PC-9 (cell line): ENCODE data around the gene CASQ2. TPM values are rescaled to one million over a fixed set of nuclear protein-coding genes. Genes with fewer than 3 reads are reported as not detected.

ENCODE experiments used
- BruUV-seq: library from RNA; stranded (reverse); fragments of 400-500 nt; replicated peaks from 2 replicates; lab custom pipeline; 2021; lab: Mats Ljungman, UMichigan
- CTCF ChIA-PET: fragments of 300-600 bp; sonication (Branson Sonifier 250); formaldehyde crosslinking; loops from one replicate; lab custom pipeline; 2022; ENCODE audit warnings: antibody characterized with exemption; lab: Charles Lee
- POLR2A ChIA-PET: fragments of 300-600 bp; sonication (Branson Sonifier 250); formaldehyde crosslinking; loops from one replicate; lab custom pipeline; 2022; ENCODE audit warnings: antibody characterized with exemption; ENCODE audit not compliant: unreplicated experiment; lab: Charles Lee
- DNase-seq, 2 experiments: peaks; one replicate each; pipeline versions ENCODE4 v3.0.0 to v3.0.0-alpha.2; 2015 to 2022; ENCODE audit warnings: mixed read lengths in 1 of 2
- H2AFZ ChIP-seq: fragments of 200-600 bp; sonication (generic); 2 replicates; pipeline ENCODE4 v1.8.1; 2017; ENCODE audit warnings: antibody characterized with exemption
- H3F3A ChIP-seq: fragments of 200-600 bp; sonication (generic); 2 replicates; pipeline ENCODE4 v1.8.1; 2017; ENCODE audit warnings: antibody characterized with exemption, mild to moderate bottlenecking, low read depth; ENCODE audit not compliant: insufficient read depth
- H3K27ac ChIP-seq: fragments of 200-600 bp; sonication (generic); 2 replicates; pipeline ENCODE4 v1.6.1; 2016; ENCODE audit warnings: mixed run types
- H3K27me3 ChIP-seq: fragments of 200-600 bp; sonication (generic); 2 replicates; pipeline ENCODE4 v1.6.1; 2016; ENCODE audit warnings: low read depth, mixed run types; ENCODE audit not compliant: insufficient read depth
- H3K36me3 ChIP-seq: fragments of 200-600 bp; sonication (generic); 2 replicates; pipeline ENCODE4 v1.6.1; 2016; ENCODE audit warnings: low read depth, mixed run types
- H3K4me1 ChIP-seq: fragments of 200-600 bp; sonication (generic); replicated peaks from 2 replicates; pipeline ENCODE4 v1.6.1; 2016; ENCODE audit warnings: mixed run types; ENCODE audit not compliant: insufficient read depth
- H3K4me2 ChIP-seq: fragments of 200-600 bp; sonication (generic); 2 replicates; pipeline ENCODE4 v1.6.1; 2017; ENCODE audit warnings: mixed run types
- H3K4me3 ChIP-seq: fragments of 200-600 bp; sonication (generic); 2 replicates; pipeline ENCODE4 v1.6.1; 2016; ENCODE audit warnings: mixed run types
- H3K79me2 ChIP-seq: fragments of 200-600 bp; sonication (generic); 2 replicates; pipeline ENCODE4 v1.6.1; 2017; ENCODE audit warnings: low read depth, mixed run types
- H3K9me2 ChIP-seq: fragments of 200-600 bp; sonication (generic); 2 replicates; pipeline ENCODE4 v1.8.1; 2017; ENCODE audit warnings: mild to moderate bottlenecking; ENCODE audit not compliant: insufficient read depth
- H3K9me3 ChIP-seq: fragments of 200-600 bp; sonication (generic); 2 replicates; pipeline ENCODE4 v1.8.1; 2016; ENCODE audit warnings: low read depth; ENCODE audit not compliant: insufficient read depth
- H4K20me1 ChIP-seq: fragments of 200-600 bp; sonication (generic); 2 replicates; pipeline ENCODE4 v1.8.1; 2017; ENCODE audit not compliant: insufficient read depth
- CTCF ChIP-seq: fragments of 200-600 bp; sonication (generic); conservative IDR thresholded peaks from 2 replicates; pipeline ENCODE4 v1.6.1; 2017; ENCODE audit warnings: mixed run types, antibody characterized with exemption, mild to moderate bottlenecking, moderate library complexity
- EZH2 ChIP-seq: fragments of 200-600 bp; sonication (generic); IDR thresholded peaks from 2 replicates; pipeline ENCODE4 v1.8.0; 2017; ENCODE audit warnings: antibody characterized with exemption, low read depth
- intact Hi-C: fragments of 100-400 bp; cut with micrococcal nuclease; formaldehyde crosslinking; loops from one replicate; pipeline ENCODE4 v1.10.0; 2022; ENCODE audit not compliant: unreplicated experiment
- total RNA-seq: library from RNA; stranded (reverse); gene quantifications from 2 replicates; pipeline ENCODE4 v1.2.3, GENCODE V29; 2021

The CASQ2 gene
- total RNA-seq, 1 experiment from 2014 or later = not detected

DNA sequence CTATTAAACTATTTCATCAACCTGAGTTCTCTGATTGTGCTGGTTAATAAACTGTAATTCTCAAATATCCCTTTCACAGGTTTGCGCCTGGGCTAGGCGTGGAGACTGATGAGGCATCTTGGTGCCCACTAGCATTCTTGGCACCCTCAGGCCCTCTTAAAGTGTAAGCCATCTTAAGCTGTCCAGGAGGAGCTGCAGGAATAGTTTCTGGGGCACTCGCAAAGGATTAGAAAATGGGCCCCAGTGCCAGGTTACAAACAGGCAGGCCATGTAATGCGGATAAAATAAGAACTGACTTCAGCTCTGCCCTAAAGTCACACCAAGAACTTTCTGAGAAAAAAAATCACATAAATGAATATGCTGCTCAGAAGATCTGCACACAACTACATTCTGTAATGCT lies 1.1 kb downstream of the CASQ2 start:
- Histone ChIP-seq H3F3A (no peaks in the 10 kb centered on the region), H3K79me2 (no peaks in the 10 kb centered on the region), H3K9me2 (no peaks in the 10 kb centered on the region), H3K4me3 (no peak overlapping the region), H3K36me3 (no peaks in the 10 kb centered on the region), H2AFZ (no peak overlapping the region), H3K4me2 (no peak overlapping the region), H3K27me3 (no peaks in the 10 kb centered on the region), H3K9me3 (no peaks in the 10 kb centered on the region), H3K4me1 (peaks cover 18% of the 10 kb centered on the region), H4K20me1 (no peaks in the 10 kb centered on the region), H3K27ac (no peak overlapping the region)
- intact Hi-C loops = no loop called here
- ChIA-PET POLR2A (no interaction called here), CTCF (no interaction called here)
- no peak for TF ChIP-seq EZH2
- no peak for TF ChIP-seq CTCF
- BruUV-seq = no TSS peak
- DNase-seq = peak in 1 of 2 experiments; percentile 15

DNA sequence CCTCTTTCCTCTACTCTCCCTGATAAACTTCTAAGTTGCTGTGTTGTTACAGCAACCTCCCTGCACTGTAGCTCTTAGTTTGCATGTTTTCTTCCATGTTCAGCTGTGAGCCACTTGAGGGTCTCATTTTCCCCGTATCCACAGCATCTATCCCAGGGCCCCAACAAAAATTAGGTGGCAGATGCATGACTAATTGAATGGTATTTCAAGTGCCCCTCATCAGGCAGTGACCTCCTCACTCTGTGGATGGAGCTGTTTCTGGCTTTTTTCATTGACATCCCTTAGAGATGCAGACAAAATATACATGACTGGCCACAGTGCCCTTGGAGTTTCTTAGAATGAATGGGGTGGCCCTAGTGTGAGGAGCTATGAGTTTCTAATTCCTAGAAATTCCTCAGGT lies 3.4 kb downstream of the CASQ2 start:
- Histone ChIP-seq H3K79me2 (no peaks in the 10 kb centered on the region), H2AFZ (no peak overlapping the region), H3K4me3 (no peak overlapping the region), H3K27me3 (no peaks in the 10 kb centered on the region), H3K9me2 (no peaks in the 10 kb centered on the region), H3F3A (no peaks in the 10 kb centered on the region), H3K9me3 (no peaks in the 10 kb centered on the region), H3K4me2 (no peak overlapping the region), H3K4me1 (peaks cover 13% of the 10 kb centered on the region), H3K36me3 (no peaks in the 10 kb centered on the region), H4K20me1 (no peaks in the 10 kb centered on the region), H3K27ac (no peak overlapping the region)
- ChIA-PET POLR2A (no interaction called here), CTCF (interaction anchor here (0.8 to 2.2 kb wide), 7 partner anchors 48 to 170 kb away, joined by 3 to 21 read pairs (median 6); no protein-coding TSS in a partner anchor)
- intact Hi-C loops = loop anchor here (2.0 kb wide), 2 partner anchors 50 to 122 kb away; no protein-coding TSS in a partner anchor
- no peak for DNase-seq
- BruUV-seq = no TSS peak
- no peak for TF ChIP-seq EZH2
- TF ChIP-seq CTCF = no peak

- H4K20me1 ChIP-seq = no peaks in the 10 kb centered on the region
- H3K27me3 ChIP-seq = no peaks in the 10 kb centered on the region
- intact Hi-C loops = loop anchor here (1.0 to 2.0 kb wide), 3 partner anchors 50 to 156 kb away; no protein-coding TSS in a partner anchor
- ChIA-PET CTCF (interaction anchor here (0.8 to 2.2 kb wide), 7 partner anchors 47 to 169 kb away, joined by 3 to 21 read pairs (median 6); no protein-coding TSS in a partner anchor), POLR2A (no interaction called here)
- no peaks in the 10 kb centered on the region for H3K79me2 ChIP-seq
- no peaks in the 10 kb centered on the region for H3F3A ChIP-seq
- no peak overlapping the region for H3K27ac ChIP-seq
- no peak for TF ChIP-seq EZH2
- TF ChIP-seq CTCF = peak; percentile 85
- H2AFZ ChIP-seq = no peak overlapping the region
- H3K9me3 ChIP-seq = no peaks in the 10 kb centered on the region; the same call in 1 of the 2 replicates
- H3K36me3 ChIP-seq = no peaks in the 10 kb centered on the region
- DNase-seq = peak; percentile 43 to 70
- H3K4me3 ChIP-seq = no peak overlapping the region
- H3K4me1 ChIP-seq = peaks cover 19% of the 10 kb centered on the region
- H3K9me2 ChIP-seq = no peaks in the 10 kb centered on the region
- BruUV-seq = no TSS peak
- H3K4me2 ChIP-seq = no peak overlapping the region
These were observed 4.0 kb downstream of the CASQ2 start for GRCh38 chr1:115764541-115764940.
